T-helper 9 cell (primary cell): ENCODE data around the gene PRKG1.

Experiments
- DNase-seq: peaks from one replicate; pipeline ENCODE4 v3.0.0-alpha.2; 2020

PRKG1 gene

GRCh38 chr10:51788273-51788672 lies 714.0 kb downstream of the PRKG1 start:
- DNase-seq = no peak

GRCh38 chr10:51789118-51789517 lies 714.8 kb downstream of the PRKG1 start:
- no peak for DNase-seq

- no peak for DNase-seq
These were observed 715.6 kb downstream of the PRKG1 start for GRCh38 chr10:51789903-51790302.

GRCh38 chr10:51792678-51793077 lies 718.4 kb downstream of the PRKG1 start:
- no peak for DNase-seq

- DNase-seq = no peak
These were observed 725.8 kb downstream of the PRKG1 start for GRCh38 chr10:51800121-51800520.

GRCh38 chr10:51800725-51801424 lies 726.6 kb downstream of the PRKG1 start:
- DNase-seq = no peak

- DNase-seq = no peak
These were observed 727.7 kb downstream of the PRKG1 start for GRCh38 chr10:51802030-51802429.

- DNase-seq = no peak
These were observed 730.6 kb downstream of the PRKG1 start for GRCh38 chr10:51804866-51805265.

- DNase-seq = no peak
These were observed 732.0 kb downstream of the PRKG1 start for GRCh38 chr10:51806079-51806835.

- no peak for DNase-seq
These were observed 733.9 kb downstream of the PRKG1 start for GRCh38 chr10:51808187-51808586.

GRCh38 chr10:51815723-51816122 lies 741.4 kb downstream of the PRKG1 start:
- no peak for DNase-seq

- no peak for DNase-seq
These were observed 746.8 kb downstream of the PRKG1 start for GRCh38 chr10:51821045-51821444.

- DNase-seq = no peak
These were observed 747.5 kb downstream of the PRKG1 start for GRCh38 chr10:51821745-51822144.

GRCh38 chr10:51832652-51833383 lies 758.5 kb downstream of the PRKG1 start:
- no peak for DNase-seq

GRCh38 chr10:51834548-51834947 lies 760.3 kb downstream of the PRKG1 start:
- DNase-seq = no peak

- no peak for DNase-seq
These were observed 764.2 kb downstream of the PRKG1 start for GRCh38 chr10:51838471-51838870.

GRCh38 chr10:51843966-51844365 lies 769.7 kb downstream of the PRKG1 start:
- DNase-seq = no peak

GRCh38 chr10:51846856-51847506 lies 772.7 kb downstream of the PRKG1 start:
- no peak for DNase-seq

- no peak for DNase-seq
These were observed 778.0 kb downstream of the PRKG1 start for GRCh38 chr10:51852297-51852696.

GRCh38 chr10:51857305-51857704 lies 783.0 kb downstream of the PRKG1 start:
- DNase-seq = no peak

- no peak for DNase-seq
These were observed 786.0 kb downstream of the PRKG1 start for GRCh38 chr10:51860257-51860656.

- DNase-seq = no peak
These were observed 786.8 kb downstream of the PRKG1 start for GRCh38 chr10:51861051-51861450.

- no peak for DNase-seq
These were observed 787.4 kb downstream of the PRKG1 start for GRCh38 chr10:51861731-51862130.
